Dermis microvascular lymphatic vessel endothelial cell (primary cell): Measurements from ENCODE around the gene DAP. TPM values are rescaled to one million over a fixed set of nuclear protein-coding genes. Genes with fewer than 3 reads are reported as not detected.

Experiments
- DNase-seq, 2 donors: peaks; one replicate each; pipeline versions ENCODE4 v3.0.0 to v3.0.0-alpha.2; 2010; ENCODE audit warnings: low read depth in 2 of 2
- total RNA-seq: library from RNA; depleted of rRNA; stranded (reverse); fragments of >200 nt; gene quantifications from 2 replicates; pipeline ENCODE4 v1.2.1, GENCODE V29; 2014

Gene DAP
- total RNA-seq, 1 donor from 2014 or later, result 16.3 TPM

GRCh38 chr5:10691826-10692785 lies 68.9 kb downstream of the DAP start:
- DNase-seq, result no peak

- no peak for DNase-seq
Measured at GRCh38 chr5:10690460-10691440, 70.3 kb downstream of the DAP start.

- DNase-seq, result peak in 1 of 2 donors; percentile 49
Measured at GRCh38 chr5:10689391-10690081, 71.5 kb downstream of the DAP start.

- no peak for DNase-seq
Measured at GRCh38 chr5:10688651-10689171, 72.3 kb downstream of the DAP start.

- no peak for DNase-seq
Measured at GRCh38 chr5:10686890-10687289, 74.1 kb downstream of the DAP start.

- no peak for DNase-seq
Measured at GRCh38 chr5:10685115-10685521, 75.9 kb downstream of the DAP start.

- no peak for DNase-seq
Measured at GRCh38 chr5:10684303-10685086, 76.5 kb downstream of the DAP start.

- DNase-seq, result no peak
Measured at GRCh38 chr5:10682801-10683525, 78.1 kb downstream of the DAP start.

GRCh38 chr5:10681731-10682679 lies 79.0 kb downstream of the DAP start:
- DNase-seq, result no peak

- no peak for DNase-seq
Measured at GRCh38 chr5:10680876-10681481, 80.1 kb downstream of the DAP start.

- DNase-seq, result no peak
Measured at GRCh38 chr5:10679336-10679988, 81.6 kb downstream of the DAP start.

GRCh38 chr5:10678244-10678643 lies 82.8 kb downstream of the DAP start:
- no peak for DNase-seq

GRCh38 chr5:10677533-10677932 lies 83.5 kb downstream of the DAP start:
- DNase-seq, result no peak

GRCh38 chr5:10676946-10677345 lies 84.1 kb downstream of the DAP start:
- no peak for DNase-seq

- DNase-seq, result no peak
Measured at GRCh38 chr5:10676224-10676623, 84.8 kb downstream of the DAP start.

- no peak for DNase-seq
Measured at GRCh38 chr5:10675177-10675700, 85.8 kb downstream of the DAP start.

GRCh38 chr5:10674582-10674981 lies 86.5 kb downstream of the DAP start:
- DNase-seq, result no peak
